LHCN-M2 (cell line): Measurements from ENCODE around the gene HDAC1. TPM values are rescaled to one million over a fixed set of nuclear protein-coding genes. Genes with fewer than 3 reads are reported as not detected.
"Not testable (repeated sequence)": the region's sequence is repeated elsewhere in the genome, so short reads cannot be mapped to it uniquely, and the experiment has no call there.

Experiments used
- DNase-seq: peaks from one replicate; pipeline ENCODE4 v3.0.0-alpha.2; 2012; ENCODE audit warnings: low read depth
- total RNA-seq: library from RNA; depleted of rRNA; stranded (reverse); fragments of >200 nt; gene quantifications from 2 replicates; pipeline ENCODE4 v1.2.3, GENCODE V29; 2014

HDAC1 gene
- total RNA-seq, 1 experiment from 2014 or later = 54.4 TPM

- DNase-seq = no peak
These were observed 53.5 kb downstream of the HDAC1 start for GRCh38 chr1:32345289-32345827.

GRCh38 chr1:32346532-32347157, 54.8 kb downstream of the HDAC1 start:
- DNase-seq = no peak

GRCh38 chr1:32349211-32349708, 57.4 kb downstream of the HDAC1 start:
- peak; percentile 27 for DNase-seq

- DNase-seq = no peak
These were observed 59.0 kb downstream of the HDAC1 start for GRCh38 chr1:32350785-32351398.

- DNase-seq = peak; percentile 93
These were observed 59.7 kb downstream of the HDAC1 start for GRCh38 chr1:32351399-32352238.

GRCh38 chr1:32352239-32352745, 60.4 kb downstream of the HDAC1 start:
- DNase-seq = no peak

GRCh38 chr1:32352831-32353383, 61.0 kb downstream of the HDAC1 start:
- DNase-seq = peak; percentile 55

DNA sequence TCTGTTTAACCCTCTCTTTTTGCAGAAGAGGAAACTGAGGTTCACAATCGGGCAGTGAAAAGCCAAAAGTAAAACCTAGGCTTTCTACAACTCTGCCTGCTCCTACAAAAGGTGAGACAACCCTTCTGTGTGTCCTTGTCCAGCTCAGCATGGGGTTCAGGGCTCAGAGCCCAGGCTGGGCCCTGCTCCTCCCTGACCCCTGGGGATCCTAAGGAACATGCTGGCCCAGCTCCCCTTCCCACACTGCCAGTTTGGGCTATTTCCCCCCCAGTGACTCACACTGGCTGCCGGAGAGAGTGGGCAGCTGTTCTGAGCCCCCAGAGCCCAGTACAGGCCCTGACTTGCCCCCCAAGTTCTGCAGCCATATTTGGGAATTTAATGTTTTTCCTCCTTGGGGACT, 61.5 kb downstream of the HDAC1 start:
- peak; percentile 54 for DNase-seq

GRCh38 chr1:32353886-32354570, 62.1 kb downstream of the HDAC1 start:
- DNase-seq = peak; percentile 32

DNA sequence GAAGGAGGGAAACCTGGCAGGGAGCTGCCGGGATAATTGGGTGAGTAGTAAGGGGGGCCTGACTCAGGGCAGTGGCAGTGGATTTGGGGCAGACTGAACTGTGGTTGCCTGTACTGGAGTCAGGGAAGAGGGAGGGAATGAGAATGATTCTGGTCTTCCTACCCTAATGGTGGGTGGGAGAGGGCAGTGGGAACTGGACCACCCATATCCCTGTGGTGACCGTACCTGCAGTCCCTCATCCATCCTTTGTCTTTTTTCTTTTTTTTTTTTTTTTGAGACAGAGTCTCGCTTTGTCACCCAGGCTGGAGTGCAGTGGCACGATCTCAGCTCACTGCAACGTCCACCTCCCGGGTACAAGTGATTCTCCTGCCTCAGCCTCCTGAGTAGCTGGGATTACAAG, 63.9 kb downstream of the HDAC1 start:
- not testable (repeated sequence) for DNase-seq

GRCh38 chr1:32356478-32356877, 64.6 kb downstream of the HDAC1 start:
- DNase-seq = no peak

DNA sequence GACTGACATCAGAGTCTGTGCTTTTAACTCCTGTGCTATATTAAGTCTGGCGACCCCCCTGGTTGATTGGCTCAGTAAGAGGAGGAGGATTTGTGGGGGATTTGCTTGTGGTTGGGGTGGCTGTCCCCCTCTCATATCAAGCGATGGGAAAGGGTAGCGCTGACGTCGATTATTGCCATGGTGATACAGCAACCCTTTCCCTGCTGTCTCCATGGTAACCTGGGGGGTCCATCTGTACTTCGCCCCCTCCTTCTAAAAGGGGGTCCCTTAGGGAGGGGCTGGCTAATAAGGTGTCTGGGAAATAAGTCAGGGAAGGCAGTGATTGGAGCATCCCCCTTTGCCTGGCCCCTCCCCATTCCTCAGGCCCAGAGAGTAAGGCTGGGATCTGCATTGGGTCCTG, 65.7 kb downstream of the HDAC1 start:
- DNase-seq = no peak

DNA sequence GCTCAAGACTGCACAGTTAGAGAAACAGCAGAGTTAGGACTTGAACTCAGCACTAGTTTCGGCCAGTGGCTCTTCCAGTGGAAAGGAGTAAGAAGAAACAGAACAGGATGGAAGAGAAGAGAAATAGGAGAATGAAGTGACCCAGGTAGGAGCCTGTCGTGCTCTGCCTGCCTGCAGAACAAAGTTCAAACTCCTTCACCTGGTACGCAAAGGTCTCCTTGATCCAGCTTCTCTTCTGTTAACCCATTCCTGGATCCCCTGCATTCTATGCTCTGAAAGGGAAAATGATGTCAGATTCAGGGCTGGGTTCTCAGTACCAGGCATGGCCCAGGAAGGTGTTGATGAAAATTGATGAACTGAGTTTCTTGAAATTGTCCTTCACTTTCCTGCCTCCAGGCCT, 66.6 kb downstream of the HDAC1 start:
- no peak for DNase-seq

GRCh38 chr1:32361308-32361673, 69.4 kb downstream of the HDAC1 start:
- no peak for DNase-seq

DNA sequence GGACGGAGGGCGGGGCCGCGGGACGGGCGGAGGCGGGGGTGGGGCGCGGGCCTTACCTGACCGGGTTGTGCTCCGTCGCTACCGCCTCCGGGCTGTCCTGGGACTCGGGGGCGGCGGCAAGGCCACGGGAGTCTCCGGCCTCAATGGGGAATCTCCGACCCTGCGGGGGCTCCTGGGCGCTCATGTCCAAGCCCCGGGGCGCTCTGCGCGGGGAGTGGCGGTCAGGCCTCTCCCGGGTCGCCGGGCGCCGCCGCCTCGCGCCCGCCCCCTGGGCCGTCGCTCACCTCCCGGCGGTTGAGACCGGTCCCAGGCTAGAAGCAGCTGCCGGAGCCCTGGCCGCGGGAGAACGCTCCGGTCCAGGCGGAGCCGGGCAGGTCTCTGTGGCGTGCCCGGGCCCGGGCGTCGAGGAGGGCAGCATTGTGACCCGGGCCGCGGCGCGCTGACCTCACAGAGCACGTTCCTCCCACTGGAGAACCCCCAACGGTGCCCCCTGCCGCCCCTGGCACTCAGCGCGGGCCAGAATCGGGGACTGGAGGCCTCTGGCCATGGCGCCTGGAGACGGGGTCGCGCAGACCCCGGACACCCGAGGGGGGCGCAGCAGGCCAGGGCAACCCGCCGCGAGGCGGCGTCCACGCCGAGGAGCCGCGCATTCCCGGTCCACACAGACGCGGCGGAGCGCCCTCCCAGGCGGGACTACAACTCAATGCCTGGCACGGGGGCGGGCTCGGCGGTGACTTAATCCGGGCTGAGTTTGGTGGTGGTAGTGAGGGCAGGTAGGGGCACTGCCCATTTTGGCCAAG, 70.0 kb downstream of the HDAC1 start:
- no peak for DNase-seq

GRCh38 chr1:32362474-32363313, 70.8 kb downstream of the HDAC1 start, which contains the start of the genes FAM229A and TSSK3:
TSS of gene FAM229A (minus strand) at chr1:32362485. CDS start at chr1:32362091, 394 bp downstream.
TSS of gene TSSK3 (plus strand) at chr1:32362539. CDS start at chr1:32362702, 163 bp downstream.
- no peak for DNase-seq

DNA sequence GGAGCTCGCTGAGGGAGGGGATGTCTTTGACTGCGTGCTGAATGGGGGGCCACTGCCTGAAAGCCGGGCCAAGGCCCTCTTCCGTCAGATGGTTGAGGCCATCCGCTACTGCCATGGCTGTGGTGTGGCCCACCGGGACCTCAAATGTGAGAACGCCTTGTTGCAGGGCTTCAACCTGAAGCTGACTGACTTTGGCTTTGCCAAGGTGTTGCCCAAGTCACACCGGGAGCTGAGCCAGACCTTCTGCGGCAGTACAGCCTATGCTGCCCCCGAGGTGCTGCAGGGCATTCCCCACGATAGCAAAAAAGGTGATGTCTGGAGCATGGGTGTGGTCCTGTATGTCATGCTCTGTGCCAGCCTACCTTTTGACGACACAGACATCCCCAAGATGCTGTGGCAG, 71.8 kb downstream of the HDAC1 start:
- DNase-seq = no peak

DNA sequence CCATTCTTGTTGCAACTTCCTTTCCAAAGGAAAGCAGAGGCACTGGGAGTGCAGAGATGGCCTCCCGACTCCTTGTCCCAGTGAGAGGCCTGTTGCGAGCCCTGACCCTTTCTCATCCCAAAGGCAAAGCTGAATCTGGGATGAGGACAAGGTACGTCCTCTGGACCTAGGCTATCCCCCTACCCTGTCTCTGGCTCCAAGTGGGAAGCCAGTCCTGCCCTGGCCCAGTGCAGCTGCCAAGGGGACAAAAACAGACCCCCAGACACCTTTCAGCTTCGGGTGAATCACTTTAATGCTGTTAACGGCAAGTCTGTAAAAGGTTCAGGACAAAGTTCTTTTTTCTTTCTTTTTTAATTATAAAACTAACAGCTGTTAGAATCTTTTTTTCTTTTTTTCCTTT, 73.0 kb downstream of the HDAC1 start:
- DNase-seq = no peak

- DNase-seq = no peak
These were observed 73.6 kb downstream of the HDAC1 start for GRCh38 chr1:32365445-32365844.
